GM19455 (cell line): ENCODE results near the gene ALPP.
"Not testable (repeated sequence)": the region's sequence is repeated elsewhere in the genome, so short reads cannot be mapped to it uniquely, and the experiment has no call there.

ENCODE experiments used
- ATAC-seq: cut with Tn5 transposase; IDR thresholded peaks from one replicate; pipeline ENCODE4 v1.9.1; 2021; ENCODE audit not compliant: unreplicated experiment

The ALPP gene

GRCh38 chr2:232363064-232363783 is 15.3 kb upstream of the ALPP start:
- ATAC-seq: not testable (repeated sequence)

- no peak for ATAC-seq
Measured at GRCh38 chr2:232363784-232364615, 14.6 kb upstream of the ALPP start.

- not testable (repeated sequence) for ATAC-seq
Measured at GRCh38 chr2:232364806-232365594, 13.6 kb upstream of the ALPP start.

- ATAC-seq: no peak
Measured at GRCh38 chr2:232365621-232366321, 12.8 kb upstream of the ALPP start.

DNA sequence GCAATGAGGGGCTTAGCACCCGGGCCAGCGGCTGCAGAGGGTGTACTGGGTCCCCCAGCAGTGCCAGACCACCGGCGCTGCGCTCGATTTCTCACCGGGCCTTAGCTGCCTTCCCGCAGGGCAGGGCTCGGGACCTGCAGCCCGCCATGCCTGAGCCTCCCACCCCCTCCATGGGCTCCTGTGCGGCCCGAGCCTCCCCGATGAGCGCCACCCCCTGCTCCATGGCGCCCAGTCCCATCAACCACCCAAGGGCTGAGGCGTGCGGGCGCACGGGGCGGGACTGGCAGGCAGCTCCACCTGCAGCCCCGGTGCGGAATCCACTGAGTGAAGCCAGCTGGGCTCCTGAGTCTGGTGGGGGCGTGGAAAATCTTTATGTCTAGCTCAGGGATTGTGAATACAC is 12.1 kb upstream of the ALPP start:
- ATAC-seq: not testable (repeated sequence)

- ATAC-seq: no peak
Measured at GRCh38 chr2:232367016-232367415, 11.5 kb upstream of the ALPP start.

DNA sequence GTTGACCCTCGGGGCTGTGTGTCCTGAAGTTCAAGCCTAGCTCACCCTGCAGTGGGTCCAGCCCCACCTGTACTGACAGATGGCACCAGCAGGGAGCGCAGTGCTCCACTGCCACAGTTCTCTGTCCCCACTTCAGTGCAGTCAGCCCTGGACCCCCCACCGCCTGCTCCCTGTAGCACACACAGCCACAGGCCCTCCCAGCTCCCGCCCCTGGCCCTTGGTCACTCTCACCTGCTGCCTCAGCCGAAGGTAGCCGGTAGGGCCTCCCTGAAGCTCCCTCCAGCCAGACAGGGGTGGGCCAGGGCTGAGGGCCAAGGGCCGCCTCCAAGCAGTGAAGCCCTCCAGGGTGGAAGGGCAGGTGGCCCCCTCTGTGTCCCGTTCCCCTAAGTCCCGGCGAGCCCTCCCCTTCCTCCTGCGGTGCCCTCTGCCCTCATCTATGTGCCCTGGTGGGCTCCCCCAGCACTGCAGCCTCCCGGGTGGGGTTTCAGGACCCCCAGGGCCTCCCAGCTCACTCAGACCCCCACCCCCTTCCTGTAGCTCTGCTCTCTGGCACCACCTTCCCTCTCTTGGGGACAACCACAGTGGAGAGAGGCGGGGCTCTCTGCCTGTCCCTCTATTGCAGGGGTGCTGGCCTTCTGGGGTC is 10.8 kb upstream of the ALPP start:
- no peak for ATAC-seq

DNA sequence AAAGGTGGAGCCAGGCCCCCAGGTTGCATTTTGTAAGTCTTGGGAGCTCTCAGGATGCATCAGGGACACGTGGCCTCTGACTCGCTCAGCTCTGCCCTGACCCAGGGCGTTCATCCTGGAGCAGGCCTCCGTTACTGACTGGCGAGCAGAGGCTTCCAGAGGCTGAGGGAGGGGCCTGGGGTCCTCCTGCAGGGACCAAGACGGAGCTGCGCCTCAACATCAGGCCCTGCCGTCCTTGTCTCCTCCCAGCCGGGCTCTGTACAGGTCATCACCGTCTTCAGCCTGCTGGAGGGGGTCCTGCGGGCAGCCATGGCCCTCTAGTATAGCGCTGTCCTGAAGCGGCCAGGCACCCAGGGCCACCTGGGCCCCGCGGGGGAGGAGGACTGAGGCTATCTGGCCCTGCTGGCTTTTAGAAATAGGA is 10.2 kb upstream of the ALPP start:
- ATAC-seq: no peak

DNA sequence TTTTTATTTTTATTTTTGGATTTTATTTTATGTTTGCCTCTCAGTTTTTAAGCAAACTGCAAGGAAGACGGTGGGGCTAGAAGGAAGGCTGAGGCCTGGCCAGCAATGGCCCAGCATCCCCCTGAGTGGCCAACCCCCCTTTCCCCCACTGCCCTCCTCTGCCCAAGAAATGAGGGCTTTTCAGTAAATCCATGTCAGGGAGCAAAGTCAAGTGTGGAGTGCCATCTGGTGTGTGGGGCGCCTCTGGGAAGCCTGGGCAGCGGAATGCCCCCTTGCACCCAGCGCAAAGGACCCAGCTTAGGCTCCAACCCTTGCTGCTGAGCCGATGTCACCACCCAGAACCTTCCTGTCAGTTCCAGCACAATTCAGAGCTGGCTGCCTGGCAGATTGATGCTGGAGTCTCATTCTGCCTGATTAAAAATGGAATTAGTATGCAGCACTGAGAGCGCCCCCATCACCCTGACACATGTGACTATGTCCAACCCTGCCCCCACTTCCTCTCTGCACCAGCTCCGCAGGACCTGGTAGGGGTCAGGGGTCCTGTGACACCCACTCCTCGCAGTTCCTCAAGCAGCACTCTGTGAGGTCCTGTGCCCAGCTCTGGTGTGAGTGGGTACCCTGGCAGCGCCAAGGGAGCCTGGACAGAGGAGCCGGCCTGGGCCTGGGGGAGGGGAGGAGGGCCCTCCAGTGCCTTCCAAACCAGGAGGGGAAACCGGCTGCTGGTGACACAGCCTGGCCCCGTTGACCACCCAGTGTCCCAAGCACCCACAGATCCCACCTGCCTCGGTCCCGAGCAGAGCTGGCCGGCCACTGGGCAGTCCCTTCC is 9.2 kb upstream of the ALPP start:
- ATAC-seq: no peak

DNA sequence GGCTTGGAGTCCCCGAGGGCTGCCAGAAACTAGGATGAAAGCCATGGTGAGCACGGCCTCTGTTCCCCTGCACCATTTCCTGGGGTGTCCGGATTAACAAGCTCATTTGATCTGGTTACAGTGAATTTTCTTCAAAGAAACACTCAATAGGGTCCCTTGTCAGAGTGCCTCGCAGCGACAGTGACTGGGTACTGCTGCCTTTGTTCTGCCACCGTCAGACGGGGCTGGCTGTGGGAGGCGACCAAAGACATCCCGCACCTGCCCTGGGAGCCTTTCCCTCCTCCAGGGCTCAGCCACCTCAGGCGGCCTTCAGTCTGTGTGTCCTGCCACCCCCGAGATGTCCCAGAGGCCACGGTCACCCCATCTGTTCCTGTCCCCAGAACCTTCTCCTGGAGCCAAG is 8.5 kb upstream of the ALPP start:
- not testable (repeated sequence) for ATAC-seq

DNA sequence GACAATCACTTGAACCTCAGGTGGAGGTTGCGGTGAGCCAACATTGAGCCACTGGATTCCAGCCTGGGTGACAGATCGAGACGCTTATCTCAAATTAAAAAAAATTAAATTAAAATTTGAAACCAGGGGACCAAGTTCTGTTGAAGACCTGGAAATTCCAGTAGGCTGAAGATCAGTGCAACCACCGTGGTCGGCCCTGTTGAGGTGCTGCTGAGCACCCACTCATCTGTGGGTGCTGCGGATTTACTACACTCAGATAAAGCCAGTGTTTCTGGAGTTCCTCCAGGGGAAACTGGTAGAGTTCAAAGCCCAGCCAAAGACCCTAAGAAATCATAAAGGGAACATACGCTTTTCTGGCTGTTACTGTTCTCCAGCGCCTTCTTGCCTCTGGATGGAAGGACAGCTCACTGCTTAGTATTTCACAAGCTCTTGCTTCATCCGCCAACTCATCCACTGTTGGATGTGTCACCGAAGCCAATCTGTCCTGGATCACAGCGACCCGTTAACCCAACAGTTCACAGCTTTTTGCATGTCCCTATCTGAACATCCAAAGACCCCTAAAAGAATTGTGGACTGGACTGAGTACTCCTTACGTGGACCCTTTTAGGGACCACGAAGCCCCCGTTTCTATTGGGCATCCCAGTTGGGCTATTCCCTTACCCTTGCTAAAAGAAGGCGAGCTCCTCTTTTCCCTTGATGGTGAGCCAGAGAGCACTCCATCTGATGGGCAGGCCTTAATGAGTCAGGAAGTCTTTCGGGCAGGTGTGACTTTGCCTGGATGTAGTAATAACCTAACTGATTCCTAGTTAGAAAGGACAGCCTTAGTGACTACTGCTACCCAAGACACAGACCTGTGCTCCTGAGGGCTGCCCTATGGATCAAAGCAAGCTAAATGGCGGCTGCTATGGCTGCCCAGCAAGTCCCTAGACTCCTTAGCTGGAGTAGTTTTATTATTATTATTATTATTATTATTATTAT is 6.0 kb upstream of the ALPP start:
- no peak for ATAC-seq

GRCh38 chr2:232374356-232374755 is 4.2 kb upstream of the ALPP start:
- ATAC-seq: no peak

GRCh38 chr2:232375164-232375563 is 3.4 kb upstream of the ALPP start:
- ATAC-seq: no peak

GRCh38 chr2:232376260-232376659 is 2.3 kb upstream of the ALPP start:
- ATAC-seq: no peak

- no peak for ATAC-seq
Measured at GRCh38 chr2:232376713-232377112, 1.8 kb upstream of the ALPP start.

GRCh38 chr2:232377319-232377718 is 1.2 kb upstream of the ALPP start:
- ATAC-seq: no peak

- no peak for ATAC-seq
Measured at GRCh38 chr2:232377841-232378734, 463 bp upstream of the ALPP start.
